K562 (cell line): ENCODE results near the gene SFSWAP. TPM values are rescaled to one million over a fixed set of nuclear protein-coding genes. Genes with fewer than 3 reads are reported as not detected.

Source experiments
- ASH1L ChIP-seq: fragments of 450-650 bp; IDR thresholded peaks from 2 replicates; pipeline ENCODE4 v1.6.1; 2018; ENCODE audit warnings: borderline replicate concordance, mild to moderate bottlenecking, low read depth; ENCODE audit not compliant: partially characterized antibody
- BDP1 ChIP-seq: IDR thresholded peaks from 3 replicates; pipeline ENCODE4 v1.6.1; 2011; ENCODE audit not compliant: insufficient read length, insufficient read depth
- CCNT2 ChIP-seq: IDR thresholded peaks from 2 replicates; pipeline ENCODE4 v1.6.1; 2011; ENCODE audit warnings: borderline replicate concordance, low read depth, mild to moderate bottlenecking, moderate library complexity, mixed read lengths, low read length; ENCODE audit not compliant: insufficient read length; ENCODE audit errors: extremely low read depth
- CXXC5 ChIP-seq: fragments of 250-450 bp; sonication (Bioruptor Pico); IDR thresholded peaks from 2 replicates; pipeline ENCODE4 v1.8.0; 2022; ENCODE audit warnings: inconsistent platforms, mild to moderate bottlenecking, moderate library complexity
- EZH2 ChIP-seq: IDR thresholded peaks from 2 replicates; pipeline ENCODE4 v1.6.1; 2012; ENCODE audit warnings: low read depth, mild to moderate bottlenecking, inconsistent platforms, low read length, borderline replicate concordance
- FOXA1 ChIP-seq: fragments of 450-650 bp; IDR thresholded peaks from 2 replicates; pipeline ENCODE4 v1.6.1; 2016; ENCODE audit warnings: mild to moderate bottlenecking, borderline replicate concordance
- KDM5B ChIP-seq: fragments of 200-600 bp; sonication (generic); IDR thresholded peaks from 2 replicates; pipeline ENCODE4 v1.6.1; 2012; ENCODE audit warnings: low read depth, mild to moderate bottlenecking, moderate library complexity, low read length, control low read depth, inconsistent platforms; ENCODE audit not compliant: insufficient replicate concordance
- MAFG ChIP-seq: fragments of 450-650 bp; conservative IDR thresholded peaks from 2 replicates; pipeline ENCODE4 v1.6.1; 2016; ENCODE audit warnings: missing genetic modification characterization, missing compliant biosample characterization
- MCM7 ChIP-seq, 2 experiments: fragments of 450-650 bp; IDR thresholded peaks; 2 replicates each; pipeline ENCODE4 v1.6.1; 2016 to 2018
- NFYB ChIP-seq: IDR thresholded peaks from 2 replicates; pipeline ENCODE4 v1.6.1; 2011; ENCODE audit warnings: mild to moderate bottlenecking, moderate library complexity; ENCODE audit not compliant: insufficient read length; ENCODE audit errors: extremely low read depth
- RB1 ChIP-seq: fragments of 450-650 bp; IDR thresholded peaks from 2 replicates; pipeline ENCODE4 v1.6.1; 2017; ENCODE audit warnings: low read depth, mild to moderate bottlenecking
- SAFB ChIP-seq: fragments of 200-400 bp; formaldehyde crosslinking; IDR thresholded peaks from 2 replicates; pipeline ENCODE4 v1.6.1; 2017; ENCODE audit warnings: low read depth, low read length, borderline replicate concordance
- SRSF3 ChIP-seq: fragments of 200-400 bp; formaldehyde crosslinking; IDR thresholded peaks from 2 replicates; pipeline ENCODE4 v1.6.1; 2016; ENCODE audit warnings: mild to moderate bottlenecking, low read length, moderate library complexity; ENCODE audit not compliant: insufficient read depth
- TAF1 ChIP-seq: IDR thresholded peaks from 2 replicates; pipeline ENCODE4 v1.6.1; 2011; ENCODE audit warnings: mild to moderate bottlenecking, low read length, moderate library complexity; ENCODE audit not compliant: insufficient read depth, control insufficient read depth, severe bottlenecking; ENCODE audit errors: extremely low read depth
- ZNF165 ChIP-seq: fragments of 250-450 bp; sonication (Bioruptor Pico); IDR thresholded peaks from 2 replicates; pipeline ENCODE4 v1.4.0; 2020; ENCODE audit warnings: borderline replicate concordance
- ZNF586 ChIP-seq: fragments of 450-650 bp; formaldehyde crosslinking; conservative IDR thresholded peaks from 2 replicates; pipeline ENCODE4 v1.4.0; 2020; ENCODE audit warnings: mild to moderate bottlenecking, moderate library complexity
- ZNF785 ChIP-seq: fragments of 250-450 bp; sonication (Bioruptor Pico); IDR thresholded peaks from 2 replicates; pipeline ENCODE4 v1.4.0; 2020; ENCODE audit warnings: mild to moderate bottlenecking
- polyA plus RNA-seq, 8 experiments: library from polyadenylated mRNA; depleted of rRNA in 4 of 8; stranded (reverse) in 5 of 8; unstranded in 3 of 8; fragments of >200 nt; fragmentation: Nextera tagmentation in 2 of 8; fragmentation: Illumina TruSeq in 1 of 8; extraction: Ambion mirVana in 2 of 8; extraction: Trizol in 1 of 8; gene quantifications; 2 replicates each; pipeline versions ENCODE4 v1.2.1 to v1.2.3, GENCODE V29; 2011 to 2014; ENCODE audit warnings: inconsistent platforms in 1 of 8, missing spikeins in 1 of 8
- total RNA-seq, 7 experiments: library from RNA; depleted of rRNA in 6 of 7; stranded (reverse); fragments of >200 nt in 6 of 7; fragmentation: Illumina TruSeq in 2 of 7; extraction: Trizol in 2 of 7; gene quantifications; 2 replicates each; pipeline versions ENCODE4 v1.2.1 to v1.2.3, GENCODE V29; 2011 to 2021; ENCODE audit warnings: low replicate concordance in 1 of 7
- TF ChIP-seq, protein P1 (sequence below): fragments of 450-650 bp; IDR thresholded peaks from 2 replicates; pipeline ENCODE4 v1.6.1; 2018; ENCODE audit not compliant: partially characterized antibody
- TF ChIP-seq, protein P2 (sequence below): fragments of 450-650 bp; formaldehyde crosslinking; IDR thresholded peaks from 2 replicates; pipeline ENCODE4 v1.4.0; 2020; ENCODE audit warnings: mild to moderate bottlenecking, mixed read lengths
- TF ChIP-seq, protein P3 (sequence below): fragments of 250-450 bp; sonication (Bioruptor Pico); IDR thresholded peaks from 2 replicates; pipeline ENCODE4 v1.4.0; 2020; ENCODE audit warnings: mild to moderate bottlenecking, moderate library complexity

Gene SFSWAP
- total and polyA plus RNA-seq, 9 of the 15 experiments (the other 6 are each of a cell fraction or from before 2014, with no cell fraction given): 2.4 to 60.4 (median 32.6) TPM

DNA sequence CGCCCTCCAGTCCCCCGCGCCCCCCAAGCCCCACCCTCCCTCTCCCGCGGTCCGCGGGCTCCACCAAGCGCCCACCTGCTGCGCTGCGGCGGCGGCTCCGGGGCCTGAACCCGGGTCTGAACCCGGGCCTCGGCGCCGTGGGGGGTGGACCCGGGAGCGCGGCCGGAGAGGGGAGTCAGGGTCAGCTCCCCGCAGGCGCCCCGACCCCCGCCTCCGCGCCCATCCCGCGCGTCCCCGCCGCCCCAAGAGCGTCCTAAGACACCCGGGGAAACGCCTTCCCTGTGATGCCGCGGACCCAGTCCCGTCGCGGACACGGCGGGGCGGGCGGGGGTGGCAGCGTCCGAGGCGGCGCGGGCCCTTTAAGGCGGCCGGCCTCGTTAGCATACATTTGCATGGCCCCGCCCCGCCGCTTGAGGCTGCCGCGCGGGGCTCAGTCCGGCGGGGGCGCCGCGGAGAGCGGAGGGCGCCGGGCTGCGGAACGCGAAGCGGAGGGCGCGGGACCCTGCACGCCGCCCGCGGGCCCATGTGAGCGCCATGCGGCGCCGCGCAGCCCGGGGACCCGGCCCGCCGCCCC is 117.2 kb downstream of the SFSWAP start, which contains the start of gene MMP17 (continued):
- TF ChIP-seq CCNT2: peak; percentile 71
- no peak for TF ChIP-seq ASH1L
- TF ChIP-seq ZNF785 (CRISPR knock-in tag): no peak
- TF ChIP-seq TAF1: peak; percentile 76
- TF ChIP-seq CXXC5 (CRISPR knock-in tag): peak; percentile 68
- TF ChIP-seq MAFG: no peak
- no peak for TF ChIP-seq EZH2
- TF ChIP-seq, protein P1, sequence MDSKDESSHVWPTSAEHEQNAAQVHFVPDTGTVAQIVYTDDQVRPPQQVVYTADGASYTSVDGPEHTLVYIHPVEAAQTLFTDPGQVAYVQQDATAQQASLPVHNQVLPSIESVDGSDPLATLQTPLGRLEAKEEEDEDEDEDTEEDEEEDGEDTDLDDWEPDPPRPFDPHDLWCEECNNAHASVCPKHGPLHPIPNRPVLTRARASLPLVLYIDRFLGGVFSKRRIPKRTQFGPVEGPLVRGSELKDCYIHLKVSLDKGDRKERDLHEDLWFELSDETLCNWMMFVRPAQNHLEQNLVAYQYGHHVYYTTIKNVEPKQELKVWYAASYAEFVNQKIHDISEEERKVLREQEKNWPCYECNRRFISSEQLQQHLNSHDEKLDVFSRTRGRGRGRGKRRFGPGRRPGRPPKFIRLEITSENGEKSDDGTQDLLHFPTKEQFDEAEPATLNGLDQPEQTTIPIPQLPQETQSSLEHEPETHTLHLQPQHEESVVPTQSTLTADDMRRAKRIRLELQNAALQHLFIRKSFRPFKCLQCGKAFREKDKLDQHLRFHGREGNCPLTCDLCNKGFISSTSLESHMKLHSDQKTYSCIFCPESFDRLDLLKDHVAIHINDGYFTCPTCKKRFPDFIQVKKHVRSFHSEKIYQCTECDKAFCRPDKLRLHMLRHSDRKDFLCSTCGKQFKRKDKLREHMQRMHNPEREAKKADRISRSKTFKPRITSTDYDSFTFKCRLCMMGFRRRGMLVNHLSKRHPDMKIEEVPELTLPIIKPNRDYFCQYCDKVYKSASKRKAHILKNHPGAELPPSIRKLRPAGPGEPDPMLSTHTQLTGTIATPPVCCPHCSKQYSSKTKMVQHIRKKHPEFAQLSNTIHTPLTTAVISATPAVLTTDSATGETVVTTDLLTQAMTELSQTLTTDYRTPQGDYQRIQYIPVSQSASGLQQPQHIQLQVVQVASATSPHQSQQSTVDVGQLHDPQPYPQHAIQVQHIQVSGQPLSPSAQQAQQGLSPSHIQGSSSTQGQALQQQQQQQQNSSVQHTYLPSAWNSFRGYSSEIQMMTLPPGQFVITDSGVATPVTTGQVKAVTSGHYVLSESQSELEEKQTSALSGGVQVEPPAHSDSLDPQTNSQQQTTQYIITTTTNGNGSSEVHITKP: no peak
- TF ChIP-seq, protein P2, sequence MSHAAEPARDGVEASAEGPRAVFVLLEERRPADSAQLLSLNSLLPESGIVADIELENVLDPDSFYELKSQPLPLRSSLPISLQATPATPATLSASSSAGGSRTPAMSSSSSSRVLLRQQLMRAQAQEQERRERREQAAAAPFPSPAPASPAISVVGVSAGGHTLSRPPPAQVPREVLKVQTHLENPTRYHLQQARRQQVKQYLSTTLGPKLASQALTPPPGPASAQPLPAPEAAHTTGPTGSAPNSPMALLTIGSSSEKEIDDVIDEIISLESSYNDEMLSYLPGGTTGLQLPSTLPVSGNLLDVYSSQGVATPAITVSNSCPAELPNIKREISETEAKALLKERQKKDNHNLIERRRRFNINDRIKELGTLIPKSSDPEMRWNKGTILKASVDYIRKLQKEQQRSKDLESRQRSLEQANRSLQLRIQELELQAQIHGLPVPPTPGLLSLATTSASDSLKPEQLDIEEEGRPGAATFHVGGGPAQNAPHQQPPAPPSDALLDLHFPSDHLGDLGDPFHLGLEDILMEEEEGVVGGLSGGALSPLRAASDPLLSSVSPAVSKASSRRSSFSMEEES (CRISPR knock-in tag): no peak
- peak; percentile 19; the same call in 1 of the 2 replicates for TF ChIP-seq SAFB
- no peak for TF ChIP-seq BDP1
- TF ChIP-seq KDM5B: peak; percentile 44
- TF ChIP-seq ZNF165 (CRISPR knock-in tag): no peak
- TF ChIP-seq RB1: peak; percentile 77
- TF ChIP-seq SRSF3: no peak
- TF ChIP-seq, protein P3, sequence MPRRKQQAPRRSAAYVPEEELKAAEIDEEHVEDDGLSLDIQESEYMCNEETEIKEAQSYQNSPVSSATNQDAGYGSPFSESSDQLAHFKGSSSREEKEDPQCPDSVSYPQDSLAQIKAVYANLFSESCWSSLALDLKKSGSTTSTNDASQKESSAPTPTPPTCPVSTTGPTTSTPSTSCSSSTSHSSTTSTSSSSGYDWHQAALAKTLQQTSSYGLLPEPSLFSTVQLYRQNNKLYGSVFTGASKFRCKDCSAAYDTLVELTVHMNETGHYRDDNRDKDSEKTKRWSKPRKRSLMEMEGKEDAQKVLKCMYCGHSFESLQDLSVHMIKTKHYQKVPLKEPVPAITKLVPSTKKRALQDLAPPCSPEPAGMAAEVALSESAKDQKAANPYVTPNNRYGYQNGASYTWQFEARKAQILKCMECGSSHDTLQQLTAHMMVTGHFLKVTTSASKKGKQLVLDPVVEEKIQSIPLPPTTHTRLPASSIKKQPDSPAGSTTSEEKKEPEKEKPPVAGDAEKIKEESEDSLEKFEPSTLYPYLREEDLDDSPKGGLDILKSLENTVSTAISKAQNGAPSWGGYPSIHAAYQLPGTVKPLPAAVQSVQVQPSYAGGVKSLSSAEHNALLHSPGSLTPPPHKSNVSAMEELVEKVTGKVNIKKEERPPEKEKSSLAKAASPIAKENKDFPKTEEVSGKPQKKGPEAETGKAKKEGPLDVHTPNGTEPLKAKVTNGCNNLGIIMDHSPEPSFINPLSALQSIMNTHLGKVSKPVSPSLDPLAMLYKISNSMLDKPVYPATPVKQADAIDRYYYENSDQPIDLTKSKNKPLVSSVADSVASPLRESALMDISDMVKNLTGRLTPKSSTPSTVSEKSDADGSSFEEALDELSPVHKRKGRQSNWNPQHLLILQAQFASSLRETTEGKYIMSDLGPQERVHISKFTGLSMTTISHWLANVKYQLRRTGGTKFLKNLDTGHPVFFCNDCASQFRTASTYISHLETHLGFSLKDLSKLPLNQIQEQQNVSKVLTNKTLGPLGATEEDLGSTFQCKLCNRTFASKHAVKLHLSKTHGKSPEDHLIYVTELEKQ (CRISPR knock-in tag): no peak
- no peak for TF ChIP-seq NFYB
- no peak for TF ChIP-seq ZNF586 (CRISPR knock-in tag)
- TF ChIP-seq MCM7 (IDR thresholded peaks at IDR 0.05): no peak
- TF ChIP-seq FOXA1: no peak
